H1 (cell line): ENCODE measurements around the gene CEP83. TPM values are rescaled to one million over a fixed set of nuclear protein-coding genes. Genes with fewer than 3 reads are reported as not detected.

ENCODE experiments used
- CTCF ChIA-PET: fragments of 300-600 bp; sonication (Branson Sonifier 250); formaldehyde crosslinking; loops from one replicate; lab custom pipeline; 2021; ENCODE audit not compliant: partially characterized antibody; lab: Charles Lee
- POLR2A ChIA-PET: fragments of 300-600 bp; sonication (Branson Sonifier 250); formaldehyde crosslinking; loops from one replicate; lab custom pipeline; 2021; ENCODE audit warnings: inconsistent platforms; ENCODE audit not compliant: partially characterized antibody; lab: Charles Lee
- DNase-seq, 2 experiments: peaks; one replicate each; pipeline versions ENCODE4 v3.0.0 to v3.0.0-alpha.2; 2010 to 2022; ENCODE audit warnings: low spot score in 2 of 2, low read depth in 1 of 2, mixed read lengths in 1 of 2
- FAIRE-seq: peaks from 2 replicates; lab custom pipeline; 2011; peaks lifted over from hg19 to GRCh38; lab: Jason Lieb, UNC
- H2AFZ ChIP-seq: 2 replicates; pipeline ENCODE4 v1.8.1; 2012; ENCODE audit warnings: low read length, inconsistent platforms
- H2AK5ac ChIP-seq: 2 replicates; pipeline ENCODE4 v1.6.1; 2013; ENCODE audit warnings: low read depth, low read length
- H2BK120ac ChIP-seq: replicated peaks from 2 replicates; pipeline ENCODE3; 2013; ENCODE audit warnings: low read depth, low read length, inconsistent platforms
- H2BK12ac ChIP-seq: 2 replicates; pipeline ENCODE4 v1.6.1; 2013; ENCODE audit warnings: low read depth, low read length
- H2BK15ac ChIP-seq: 2 replicates; pipeline ENCODE4 v1.6.1; 2013; ENCODE audit warnings: low read length
- H2BK20ac ChIP-seq: 2 replicates; pipeline ENCODE4 v1.6.1; 2013; ENCODE audit warnings: low read length
- H2BK5ac ChIP-seq: 2 replicates; pipeline ENCODE4 v1.6.1; 2013; ENCODE audit warnings: low read depth, low read length
- H3K14ac ChIP-seq: 2 replicates; pipeline ENCODE4 v1.6.1; 2013; ENCODE audit warnings: inconsistent platforms; ENCODE audit not compliant: insufficient read length
- H3K18ac ChIP-seq: 2 replicates; pipeline ENCODE4 v1.6.1; 2013; ENCODE audit warnings: low read length; ENCODE audit errors: extremely low read depth
- H3K23ac ChIP-seq: 2 replicates; pipeline ENCODE4 v1.6.1; 2013; ENCODE audit warnings: inconsistent platforms; ENCODE audit not compliant: insufficient read length
- H3K23me2 ChIP-seq: 2 replicates; pipeline ENCODE4 v1.6.1; 2013; ENCODE audit warnings: low read depth, low read length
- H3K27ac ChIP-seq: 2 replicates; pipeline ENCODE4 v1.6.1; 2011; ENCODE audit warnings: low read depth, low read length, inconsistent platforms
- H3K27me3 ChIP-seq, 4 experiments: replicated peaks in 1 of 4; 1 replicate in 1 of 4; 2 replicates in 3 of 4; pipeline versions ENCODE4 v1.6.1 to v1.8.1; 2011 to 2013; ENCODE audit warnings: low read length in 3 of 4, mild to moderate bottlenecking in 3 of 4, inconsistent platforms in 2 of 4, mixed read lengths in 2 of 4, moderate library complexity in 1 of 4; ENCODE audit not compliant: control insufficient read depth in 3 of 4, insufficient read depth in 3 of 4; ENCODE audit errors: extremely low read depth in 1 of 4
- H3K36me3 ChIP-seq, 4 experiments: 2 replicates each; pipeline versions ENCODE4 v1.6.1 to v1.8.1; 2011 to 2013; ENCODE audit warnings: mild to moderate bottlenecking in 4 of 4, low read length in 3 of 4, moderate library complexity in 2 of 4, control low read depth in 1 of 4, inconsistent platforms in 1 of 4; ENCODE audit not compliant: insufficient read depth in 4 of 4, control insufficient read depth in 2 of 4
- H3K4ac ChIP-seq: replicated peaks from 2 replicates; pipeline ENCODE3; 2013; ENCODE audit warnings: low read length, low read depth, mixed read lengths, inconsistent platforms; ENCODE audit not compliant: insufficient read length
- H3K4me1 ChIP-seq, 4 experiments: replicated peaks in 1 of 4; 1 replicate in 1 of 4; 2 replicates in 3 of 4; pipeline versions ENCODE4 v1.6.1 to v1.8.1; 2011 to 2013; ENCODE audit warnings: low read length in 3 of 4, inconsistent platforms in 2 of 4, mixed read lengths in 1 of 4; ENCODE audit not compliant: insufficient read depth in 4 of 4, control insufficient read depth in 3 of 4
- H3K4me2 ChIP-seq, 2 experiments: 2 replicates each; pipeline versions ENCODE4 v1.6.1 to v1.8.1; 2011 to 2013; ENCODE audit warnings: low read depth in 2 of 2, low read length in 2 of 2, control low read depth in 1 of 2, inconsistent platforms in 1 of 2, mild to moderate bottlenecking in 1 of 2; ENCODE audit not compliant: insufficient read depth in 1 of 2
- H3K4me3 ChIP-seq, 4 experiments: fragments of 200-600, 300-600 bp in 1 of 4; sonication (generic), shearing (Covaris generic), sonication (Bioruptor Twin) in 1 of 4; 2 replicates each; pipeline versions ENCODE4 v1.5.1 to v1.8.1; 2011 to 2016; ENCODE audit warnings: low read length in 4 of 4, low read depth in 3 of 4, control low read depth in 2 of 4, inconsistent platforms in 2 of 4, mild to moderate bottlenecking in 2 of 4, mixed read lengths in 1 of 4, moderate library complexity in 1 of 4; ENCODE audit not compliant: insufficient read depth in 2 of 4; ENCODE audit errors: extremely low read depth in 1 of 4
- H3K56ac ChIP-seq: replicated peaks from 2 replicates; pipeline ENCODE3; 2013; ENCODE audit warnings: low read depth, mild to moderate bottlenecking, mixed read lengths, low read length, inconsistent platforms; ENCODE audit not compliant: insufficient read length
- H3K79me1 ChIP-seq: 2 replicates; pipeline ENCODE4 v1.6.1; 2013; ENCODE audit warnings: low read depth, low read length, control low read depth
- H3K79me2 ChIP-seq, 2 experiments: 2 replicates each; pipeline versions ENCODE4 v1.6.1 to v1.8.1; 2012 to 2013; ENCODE audit warnings: low read length in 2 of 2, mild to moderate bottlenecking in 2 of 2, inconsistent platforms in 1 of 2; ENCODE audit not compliant: insufficient read depth in 2 of 2, control insufficient read depth in 1 of 2
- H3K9ac ChIP-seq, 4 experiments: replicated peaks in 1 of 4; 1 replicate in 1 of 4; 2 replicates in 3 of 4; pipeline versions ENCODE4 v1.6.1 to v1.8.1; 2011 to 2013; ENCODE audit warnings: low read depth in 3 of 4, low read length in 3 of 4, control low read depth in 2 of 4, mild to moderate bottlenecking in 2 of 4, moderate library complexity in 2 of 4, inconsistent platforms in 1 of 4; ENCODE audit errors: extremely low read depth in 1 of 4
- H3K9me3 ChIP-seq, 2 experiments: 2 replicates each; pipeline versions ENCODE4 v1.6.1 to v1.8.1; 2012 to 2013; ENCODE audit warnings: mild to moderate bottlenecking in 2 of 2, moderate library complexity in 2 of 2, control low read depth in 1 of 2, inconsistent platforms in 1 of 2, low read depth in 1 of 2, low read length in 1 of 2, mixed read lengths in 1 of 2; ENCODE audit not compliant: insufficient read depth in 2 of 2
- H4K20me1 ChIP-seq, 2 experiments: replicated peaks in 1 of 2; 2 replicates each; pipeline versions ENCODE3 to v1.8.1; 2011 to 2013; ENCODE audit warnings: inconsistent platforms in 2 of 2, low read length in 2 of 2, mild to moderate bottlenecking in 1 of 2; ENCODE audit not compliant: insufficient read depth in 2 of 2, control insufficient read depth in 1 of 2
- H4K5ac ChIP-seq: 2 replicates; pipeline ENCODE4 v1.6.1; 2013; ENCODE audit warnings: low read length, low read depth, mixed read lengths, inconsistent platforms; ENCODE audit not compliant: insufficient read length
- H4K8ac ChIP-seq: 2 replicates; pipeline ENCODE4 v1.8.0; 2013; ENCODE audit warnings: mild to moderate bottlenecking, moderate library complexity, low read length, inconsistent platforms; ENCODE audit not compliant: insufficient read depth; ENCODE audit errors: extremely low read depth
- H4K91ac ChIP-seq: replicated peaks from 2 replicates; pipeline ENCODE3; 2013; ENCODE audit warnings: low read length, mixed read lengths, inconsistent platforms; ENCODE audit not compliant: insufficient read length
- CBX8 ChIP-seq: fragments of 300-800, 300-1000 bp; sonication (generic); IDR thresholded peaks from 2 replicates; pipeline ENCODE4 v1.7.1; 2016; ENCODE audit warnings: low read depth, low read length, borderline replicate concordance
- CHD2 ChIP-seq: IDR thresholded peaks from 2 replicates; pipeline ENCODE4 v1.6.1; 2012; ENCODE audit warnings: low read length, improper control_type of control experiment
- EZH2 ChIP-seq: fragments of 200-600 bp; sonication (generic); IDR thresholded peaks from 2 replicates; pipeline ENCODE4 v1.7.1; 2012; ENCODE audit warnings: low read depth, mild to moderate bottlenecking, moderate library complexity, low read length, inconsistent platforms; ENCODE audit not compliant: severe bottlenecking
- HDAC2 ChIP-seq, 2 experiments: fragments of 300-600 bp in 1 of 2; sonication (generic) in 1 of 2; IDR thresholded peaks; 2 replicates each; pipeline ENCODE4 v1.6.1; 2011 to 2012; ENCODE audit warnings: low read depth in 2 of 2, low read length in 2 of 2, mild to moderate bottlenecking in 2 of 2, moderate library complexity in 2 of 2, borderline replicate concordance in 1 of 2, inconsistent platforms in 1 of 2
- KDM5A ChIP-seq: fragments of 200-600 bp; IDR thresholded peaks from 2 replicates; pipeline ENCODE4 v1.7.1; 2012; ENCODE audit warnings: mild to moderate bottlenecking, low read length, inconsistent platforms, mixed read lengths
- MAX ChIP-seq: IDR thresholded peaks from 2 replicates; pipeline ENCODE4 v1.6.1; 2012; ENCODE audit warnings: inconsistent platforms
- NANOG ChIP-seq: IDR thresholded peaks from 2 replicates; pipeline ENCODE4 v1.6.1; 2011; ENCODE audit warnings: low read length, low read depth, mild to moderate bottlenecking, inconsistent platforms; ENCODE audit not compliant: insufficient read depth, poor library complexity, severe bottlenecking
- POU5F1 ChIP-seq: IDR thresholded peaks from 2 replicates; pipeline ENCODE4 v1.6.1; 2011; ENCODE audit warnings: low read depth, mild to moderate bottlenecking, low read length, moderate library complexity
- RAD21 ChIP-seq, 2 experiments: IDR thresholded peaks in 1 of 2; conservative IDR thresholded peaks in 1 of 2; 2 replicates each; pipeline ENCODE4 v1.6.1; 2011; ENCODE audit warnings: low read depth in 2 of 2, low read length in 2 of 2, improper control_type of control experiment in 1 of 2, inconsistent platforms in 1 of 2, mild to moderate bottlenecking in 1 of 2, moderate library complexity in 1 of 2
- RFX5 ChIP-seq: IDR thresholded peaks from 2 replicates; pipeline ENCODE4 v1.6.1; 2011; ENCODE audit warnings: low read depth, low read length, improper control_type of control experiment, borderline replicate concordance
- SRF ChIP-seq: IDR thresholded peaks from 2 replicates; pipeline ENCODE4 v1.6.1; 2011; ENCODE audit warnings: mild to moderate bottlenecking, low read depth, low read length, moderate library complexity
- TAF1 ChIP-seq: IDR thresholded peaks from 2 replicates; pipeline ENCODE4 v1.6.1; 2011; ENCODE audit warnings: mild to moderate bottlenecking, low read depth, low read length
- TAF7 ChIP-seq: optimal IDR thresholded peaks from 2 replicates; pipeline ENCODE3; 2011; ENCODE audit warnings: low read depth, mild to moderate bottlenecking, inconsistent platforms, low read length, moderate library complexity, borderline replicate concordance
- WGBS, 2 experiments: shearing (Covaris generic) in 1 of 2; methylation state at CpG; one replicate each; pipeline versions ENCODE4 v1.1.6 to v1.1.7; 2013 to 2015; ENCODE audit warnings: low lambda C conversion rate in 2 of 2, mixed read lengths in 2 of 2, inconsistent platforms in 1 of 2, low coverage in 1 of 2, missing lambda C conversion rate in 1 of 2; ENCODE audit not compliant: insufficient replicate concordance in 2 of 2, insufficient coverage in 1 of 2, insufficient read length in 1 of 2; ENCODE audit errors: extremely low coverage in 1 of 2, missing lambda C conversion rate in 1 of 2; 5-methylcytosine and 5-hydroxymethylcytosine counted together
- polyA plus RNA-seq, 7 experiments: library from polyadenylated mRNA; depleted of rRNA in 3 of 7; stranded (reverse) in 5 of 7; unstranded in 2 of 7; fragments of >200 nt in 5 of 7; fragments of 200-250 nt in 2 of 7; gene quantifications; 1 replicate in 5 of 7; 2 replicates in 1 of 7; 4 replicates in 1 of 7; pipeline versions ENCODE4 v1.2.1 to v1.2.3, GENCODE V29; 2011 to 2013; ENCODE audit warnings: missing spikeins in 2 of 7, mixed read lengths in 2 of 7
- total RNA-seq: library from RNA; stranded (reverse); fragmentation: NEBNext Ultra II Directional; extraction: Animal tissue kit (Norgen Biotek cat#: 25700); gene quantifications from 2 replicates; pipeline ENCODE4 v1.2.1, GENCODE V29; 2021

The CEP83 gene
- total and polyA plus RNA-seq, 2 of the 8 experiments (the other 6 are each of a cell fraction or from before 2014, with no cell fraction given), result 6.0 to 25.8 TPM

GRCh38 chr12:94445662-94446061 is 14.0 kb downstream of the CEP83 start:
- Histone ChIP-seq H2BK5ac (no peak overlapping the region), H3K79me2 (peaks cover 2 to 85% of the 10 kb centered on the region in 2 experiments; a peak in 3 of 4 replicates), H4K8ac (no peak overlapping the region)

More at GRCh38 chr12:94445662-94446061, 14.0 kb downstream of the CEP83 start:
- Histone ChIP-seq H2AFZ (no peak overlapping the region), H2BK15ac (no peak overlapping the region), H4K20me1 (peaks cover 0 to 1% of the 10 kb centered on the region in 2 experiments)
- 79% methylated on average over 1 of the region's 1 CpG; no CpG with 5 or more reads in 1 of the 2 experiments for WGBS, 2 experiments
- FAIRE-seq, result no peak
- TF ChIP-seq HDAC2 (IDR thresholded peaks at IDR 0.05; ENCODE audit: borderline replicate concordance in 1 of 2, low read depth in 2 of 2, low read length in 2 of 2), result no peak
- no peak for TF ChIP-seq CHD2
- TF ChIP-seq TAF1, result no peak
- no peak for TF ChIP-seq TAF7
- no peak for TF ChIP-seq KDM5A
- TF ChIP-seq RFX5, result no peak
- TF ChIP-seq RAD21 (IDR thresholded peaks at IDR 0.05 in 1 of 2, conservative IDR thresholded peaks at IDR 0.05 in 1 of 2; ENCODE audit: low read depth in 2 of 2, low read length in 2 of 2), result no peak
- no peak for TF ChIP-seq NANOG
- no peak for TF ChIP-seq MAX
- no peak for TF ChIP-seq POU5F1
- no peak for TF ChIP-seq CBX8
- no peak for TF ChIP-seq EZH2
- TF ChIP-seq SRF, result no peak
- TF ChIP-seq, all 59 proteins: peak for 0
- H3K4me3 ChIP-seq, result no peak overlapping the region
- no peaks in the 10 kb centered on the region for H3K27me3 ChIP-seq
- H2BK120ac ChIP-seq, result no peak overlapping the region
- no peak overlapping the region for H3K9ac ChIP-seq
- no peak overlapping the region for H3K4me2 ChIP-seq
- H3K23ac ChIP-seq, result no peak overlapping the region
- no peak overlapping the region for H3K18ac ChIP-seq
- POLR2A ChIA-PET, result no interaction called here
- H2AK5ac ChIP-seq, result no peak overlapping the region
- H3K23me2 ChIP-seq, result no peaks in the 10 kb centered on the region; the same call in 1 of the 2 replicates
- H3K4ac ChIP-seq, result no peak overlapping the region
- no peak overlapping the region for H2BK20ac ChIP-seq
- no peak overlapping the region for H3K56ac ChIP-seq
- H4K5ac ChIP-seq, result no peak overlapping the region
- H2BK12ac ChIP-seq, result no peak overlapping the region
- H3K27ac ChIP-seq, result no peak overlapping the region
- peaks cover 2% of the 10 kb centered on the region; the same call in 1 of the 2 replicates for H3K79me1 ChIP-seq
- H4K91ac ChIP-seq, result no peak overlapping the region
- H3K9me3 ChIP-seq, result no peaks in the 10 kb centered on the region
- H3K36me3 ChIP-seq, result no peaks in the 10 kb centered on the region
- CTCF ChIA-PET, result no interaction called here
- DNase-seq, result no peak
- H3K4me1 ChIP-seq, result no peaks in the 10 kb centered on the region
- no peak overlapping the region for H3K14ac ChIP-seq
